K562 (cell line): ENCODE data around the gene FSCN2. TPM values are rescaled to one million over a fixed set of nuclear protein-coding genes. Genes with fewer than 3 reads are reported as not detected.

Experiments
- ATAC-seq: fragments of 200-7000 bp; cut with Tn5 transposase; 3 replicates; pipeline ENCODE4 v1.9.1; 2020; ENCODE audit warnings: moderate library complexity
- BruUV-seq: library from RNA; stranded (reverse); fragments of 400-500 nt; replicated peaks from 2 replicates; lab custom pipeline; 2021; lab: Mats Ljungman, UMichigan
- CTCF ChIA-PET: fragments of 300-600 bp; formaldehyde crosslinking; extraction: SDS; loops from one replicate; lab custom pipeline; 2021; ENCODE audit warnings: low intra/inter-chr PET ratio; lab: Yijun Ruan, JAX
- POLR2A ChIA-PET: fragments of 300-600, 350-650 bp; sonication (Branson Sonifier 250); formaldehyde crosslinking; extraction: SDS; loops from one replicate; lab custom pipeline; 2021; ENCODE audit warnings: antibody characterized with exemption, inconsistent platforms; lab: Yijun Ruan, JAX
- DNase-seq, 4 experiments: peaks; one replicate each; pipeline versions ENCODE4 v3.0.0 to v3.0.0-alpha.2; 2011 to 2018; ENCODE audit warnings: low spot score in 3 of 4, mixed read lengths in 3 of 4; ENCODE audit errors: extremely low read depth in 1 of 4
- FAIRE-seq: peaks from 2 replicates; lab custom pipeline; 2011; peaks lifted over from hg19 to GRCh38; lab: Jason Lieb, UNC
- H2AFZ ChIP-seq: 2 replicates; pipeline ENCODE4 v1.6.0; 2011; ENCODE audit warnings: low read depth, low read length, control low read depth, inconsistent platforms
- H3K27ac ChIP-seq: fragments of 200-600 bp; 3 replicates; pipeline ENCODE4 v1.8.0; 2011; ENCODE audit warnings: low read depth, mild to moderate bottlenecking, control low read depth, inconsistent platforms, low read length, moderate library complexity, mixed read lengths; ENCODE audit errors: extremely low read depth
- H3K27me3 ChIP-seq, 2 experiments: fragments of 300-600 bp in 1 of 2; 2 replicates in 1 of 2; 3 replicates in 1 of 2; pipeline versions ENCODE4 v1.6.0 to v1.8.0; 2011; ENCODE audit warnings: inconsistent platforms in 2 of 2, low read length in 2 of 2, mild to moderate bottlenecking in 1 of 2, mixed read lengths in 1 of 2, moderate library complexity in 1 of 2; ENCODE audit not compliant: control insufficient read depth in 2 of 2, insufficient read depth in 2 of 2
- H3K36me3 ChIP-seq: fragments of 300-600 bp; 3 replicates; pipeline ENCODE4 v1.8.0; 2011; ENCODE audit warnings: mild to moderate bottlenecking, low read length, inconsistent platforms; ENCODE audit not compliant: control insufficient read depth, insufficient read depth
- H3K4me1 ChIP-seq, 2 experiments: fragments of 200-600 bp in 1 of 2; replicated peaks in 1 of 2; 2 replicates in 1 of 2; 3 replicates in 1 of 2; pipeline versions ENCODE4 v1.5.1 to v1.8.0; 2011; ENCODE audit warnings: inconsistent platforms in 2 of 2, low read length in 2 of 2, mild to moderate bottlenecking in 1 of 2, mixed read lengths in 1 of 2, moderate library complexity in 1 of 2; ENCODE audit not compliant: control insufficient read depth in 2 of 2, insufficient read depth in 2 of 2
- H3K4me2 ChIP-seq: 2 replicates; pipeline ENCODE4 v1.6.1; 2011; ENCODE audit warnings: low read length, control low read depth, inconsistent platforms, mixed read lengths; ENCODE audit not compliant: insufficient read depth
- H3K4me3 ChIP-seq: fragments of 200-600 bp; sonication (generic), shearing (Covaris generic); 2 replicates; pipeline ENCODE4 v1.5.1; 2016; ENCODE audit warnings: control low read depth, inconsistent platforms
- H3K79me2 ChIP-seq: fragments of 200-600 bp; 3 replicates; pipeline ENCODE4 v1.8.0; 2011; ENCODE audit warnings: low read length, inconsistent platforms; ENCODE audit not compliant: control insufficient read depth, insufficient read depth
- H3K9ac ChIP-seq, 2 experiments: 2 replicates each; pipeline versions ENCODE4 v1.6.0 to v1.6.1; 2011; ENCODE audit warnings: low read depth in 2 of 2, low read length in 2 of 2, control low read depth in 1 of 2, inconsistent platforms in 1 of 2, mild to moderate bottlenecking in 1 of 2, mixed read lengths in 1 of 2; ENCODE audit not compliant: insufficient read depth in 1 of 2
- H3K9me1 ChIP-seq: one replicate; pipeline ENCODE4 v1.6.0; 2011; ENCODE audit warnings: inconsistent platforms, mild to moderate bottlenecking, low read length, moderate library complexity; ENCODE audit not compliant: control insufficient read depth, insufficient read depth
- H3K9me3 ChIP-seq: replicated peaks from 2 replicates; pipeline ENCODE4 v1.5.1; 2011; ENCODE audit warnings: low read depth, low read length, inconsistent platforms; ENCODE audit not compliant: control insufficient read depth, insufficient read depth
- H4K20me1 ChIP-seq: replicated peaks from 2 replicates; pipeline ENCODE4 v1.6.1; 2011; ENCODE audit warnings: low read length, inconsistent platforms, mixed read lengths; ENCODE audit not compliant: control insufficient read depth, insufficient read depth
- CHCHD3 ChIP-seq: fragments of 250-450 bp; sonication (Bioruptor Pico); IDR thresholded peaks from 2 replicates; pipeline ENCODE4 v2.1.2; 2022; ENCODE audit warnings: mild to moderate bottlenecking
- ELF1 ChIP-seq: fragments of 200-800 bp; sonication (Bioruptor generic); IDR thresholded peaks from 2 replicates; pipeline ENCODE4 v1.6.1; 2016; ENCODE audit warnings: missing genetic modification characterization, missing compliant biosample characterization
- EP400 ChIP-seq: fragments of 450-650 bp; IDR thresholded peaks from 2 replicates; pipeline ENCODE4 v1.6.1; 2017; ENCODE audit warnings: antibody characterized with exemption, mild to moderate bottlenecking, moderate library complexity
- MTA2 ChIP-seq: fragments of 450-650 bp; IDR thresholded peaks from 2 replicates; pipeline ENCODE4 v1.6.1; 2016; ENCODE audit warnings: low read depth
- NFIC ChIP-seq: fragments of 450-650 bp; IDR thresholded peaks from 2 replicates; pipeline ENCODE4 v1.6.1; 2017; ENCODE audit warnings: mild to moderate bottlenecking, inconsistent platforms
- NFYB ChIP-seq: IDR thresholded peaks from 2 replicates; pipeline ENCODE4 v1.6.1; 2011; ENCODE audit warnings: mild to moderate bottlenecking, moderate library complexity; ENCODE audit not compliant: insufficient read length; ENCODE audit errors: extremely low read depth
- RBFOX2 ChIP-seq: fragments of 200-400 bp; formaldehyde crosslinking; IDR thresholded peaks from 2 replicates; pipeline ENCODE4 v1.6.1; 2017; ENCODE audit warnings: low read depth, mild to moderate bottlenecking, low read length, moderate library complexity
- RFX1 ChIP-seq: fragments of 450-650 bp; IDR thresholded peaks from 2 replicates; pipeline ENCODE4 v1.6.1; 2016; ENCODE audit warnings: mild to moderate bottlenecking, moderate library complexity
- SMAD3 ChIP-seq: fragments of 450-650 bp; formaldehyde crosslinking; conservative IDR thresholded peaks from 2 replicates; pipeline ENCODE4 v1.4.0; 2020; ENCODE audit warnings: mild to moderate bottlenecking
- ZNF316 ChIP-seq: fragments of 450-650 bp; IDR thresholded peaks from 2 replicates; pipeline ENCODE4 v1.6.1; 2016
- ZNF507 ChIP-seq: conservative IDR thresholded peaks from 2 replicates; pipeline ENCODE4 v1.6.1; 2017; ENCODE audit warnings: missing genetic modification characterization, missing compliant biosample characterization
- ZNF644 ChIP-seq: fragments of 200-800 bp; sonication (Bioruptor generic); IDR thresholded peaks from 2 replicates; pipeline ENCODE4 v1.6.1; 2016; ENCODE audit warnings: low read depth, missing genetic modification characterization, missing compliant biosample characterization
- WGBS: fragments of 100-300 bp; shearing (Covaris generic); methylation state at CpG from one replicate; pipeline ENCODE4 v1.1.6; 2016; ENCODE audit warnings: low coverage, mixed read lengths; ENCODE audit not compliant: insufficient coverage; ENCODE audit errors: missing lambda C conversion rate; 5-methylcytosine and 5-hydroxymethylcytosine counted together
- in situ Hi-C: fragments of 300-500 bp; cut with MboI; formaldehyde crosslinking; loops from 4 replicates; pipeline ENCODE4 v1.15.0; 2018; ENCODE audit warnings: inconsistent platforms, mixed read lengths
- intact Hi-C: fragments of 100-400 bp; cut with micrococcal nuclease; formaldehyde crosslinking; loops from 2 replicates; pipeline ENCODE4 v1.14.2; 2022
- polyA plus RNA-seq, 8 experiments: library from polyadenylated mRNA; depleted of rRNA in 4 of 8; stranded (reverse) in 5 of 8; unstranded in 3 of 8; fragments of >200 nt; fragmentation: Nextera tagmentation in 2 of 8; fragmentation: Illumina TruSeq in 1 of 8; extraction: Ambion mirVana in 2 of 8; extraction: Trizol in 1 of 8; gene quantifications; 2 replicates each; pipeline versions ENCODE4 v1.2.1 to v1.2.3, GENCODE V29; 2011 to 2014; ENCODE audit warnings: inconsistent platforms in 1 of 8, missing spikeins in 1 of 8
- total RNA-seq, 7 experiments: library from RNA; depleted of rRNA in 6 of 7; stranded (reverse); fragments of >200 nt in 6 of 7; fragmentation: Illumina TruSeq in 2 of 7; extraction: Trizol in 2 of 7; gene quantifications; 2 replicates each; pipeline versions ENCODE4 v1.2.1 to v1.2.3, GENCODE V29; 2011 to 2021; ENCODE audit warnings: low replicate concordance in 1 of 7
- TF ChIP-seq, protein P1 (sequence below): sonication (generic); formaldehyde crosslinking; IDR thresholded peaks from 2 replicates; pipeline ENCODE4 v1.9.0; 2022; ENCODE audit warnings: mild to moderate bottlenecking, missing genetic modification reagents
- TF ChIP-seq, protein P2 (sequence below): fragments of 450-650 bp; conservative IDR thresholded peaks from 2 replicates; pipeline ENCODE4 v1.6.1; 2016; ENCODE audit warnings: missing genetic modification characterization, low read depth, mild to moderate bottlenecking, missing compliant biosample characterization, moderate library complexity

Gene FSCN2
- total and polyA plus RNA-seq, 9 of the 15 experiments (the other 6 are each of a cell fraction or from before 2014, with no cell fraction given) = 0.08 TPM; not detected in 8

DNA sequence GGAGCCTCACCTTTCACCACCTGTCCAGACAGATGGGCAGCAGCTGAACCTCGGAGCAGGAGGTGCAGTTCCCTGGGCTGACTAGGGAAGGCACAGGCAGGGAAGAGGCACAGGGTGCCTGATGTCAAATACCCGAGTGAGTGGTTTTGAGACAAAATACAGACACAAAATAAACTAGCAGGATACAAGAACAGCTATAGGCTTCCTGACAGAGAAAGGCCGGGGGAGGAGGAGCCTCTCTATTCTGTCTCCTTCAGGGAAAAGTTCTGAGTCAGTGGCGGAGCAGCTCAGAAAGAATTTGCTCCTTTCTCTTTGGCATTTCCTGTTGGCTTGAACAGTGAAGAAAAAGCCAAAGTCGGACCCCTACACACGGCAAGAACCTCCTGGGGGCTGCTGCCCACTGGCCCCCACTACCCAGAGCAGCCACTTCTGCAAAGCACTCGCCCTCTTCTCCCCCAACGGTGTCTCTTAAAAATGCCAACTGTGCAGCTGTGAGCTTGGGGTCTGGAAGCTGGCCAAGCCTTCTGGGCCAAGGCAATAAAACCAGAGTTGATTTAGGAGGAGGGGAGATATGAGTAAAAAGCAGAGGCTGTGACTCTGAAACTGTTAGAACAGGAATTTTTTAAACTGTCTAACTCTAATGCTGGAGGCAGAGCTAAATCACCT, 38.4 kb downstream of the FSCN2 start:
- TF ChIP-seq NFIC (0 out of 2 replicates have a peak, but pooled peaks have one; percentile 10), NFYB (no peak), ZNF644 (tag) (no peak)
- Histone ChIP-seq H4K20me1 (peaks cover 5% of the 10 kb centered on the region; the same call in 1 of the 2 replicates), H3K4me2 (no peak overlapping the region), H3K27ac (no peak overlapping the region), H3K4me1 (peaks cover 0 to 3% of the 10 kb centered on the region in 2 experiments; a peak in 1 of 5 replicates), H3K9me1 (no peaks in the 10 kb centered on the region), H2AFZ (no peak overlapping the region), H3K79me2 (no peaks in the 10 kb centered on the region), H3K36me3 (peaks cover 98% of the 10 kb centered on the region), H3K4me3 (no peak overlapping the region), H3K9ac (no peak overlapping the region), H3K9me3 (no peaks in the 10 kb centered on the region), H3K27me3 (no peaks in the 10 kb centered on the region)
- POLR2A ChIA-PET = interaction anchor here (0.7 to 1.7 kb wide), 7 partner anchors 11 to 101 kb away, joined by 3 to 5 read pairs (median 4); partner anchors contain the start of gene FAAP100
- WGBS = 89% methylated on average over 8 of the region's 8 CpGs
- in situ Hi-C loops = no loop called here
- ATAC-seq = no peak
- intact Hi-C loops = no loop called here
- FAIRE-seq = no peak
- CTCF ChIA-PET = no interaction called here
- no TSS peak for BruUV-seq
- DNase-seq = no peak

DNA sequence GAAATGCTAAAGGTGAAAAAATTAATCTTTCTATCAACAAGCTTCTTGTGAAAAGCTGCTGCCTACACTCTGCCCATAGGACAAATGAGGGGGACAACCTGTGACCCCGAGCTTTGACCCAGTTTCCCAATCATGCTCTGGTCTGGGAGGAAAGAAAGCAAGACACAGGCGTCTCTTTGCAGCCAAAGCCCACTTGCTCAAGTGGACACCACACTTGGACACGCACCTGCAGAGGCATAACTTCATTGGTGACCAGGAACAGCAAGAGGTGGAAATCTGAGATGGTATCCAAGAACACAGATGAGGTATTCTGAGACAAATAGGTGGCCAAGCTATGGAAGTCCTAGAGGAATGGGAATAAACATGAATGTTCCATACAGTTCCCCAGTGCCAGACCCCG, 39.0 kb downstream of the FSCN2 start:
- ChIA-PET CTCF (no interaction called here), POLR2A (interaction anchor here (1.1 to 3.7 kb wide), 5 partner anchors 9 to 21 kb away, joined by 3 to 16 read pairs (median 5); partner anchors contain the start of gene FAAP100)
- no peak overlapping the region for H3K4me3 ChIP-seq
- DNase-seq (no peak), FAIRE-seq (no peak), ATAC-seq (no peak)
- H3K9me3 ChIP-seq = no peaks in the 10 kb centered on the region
- no TSS peak for BruUV-seq
- intact Hi-C loops = no loop called here
- peaks cover 95% of the 10 kb centered on the region for H3K36me3 ChIP-seq
- no peak overlapping the region for H3K27ac ChIP-seq
- H2AFZ ChIP-seq = no peak overlapping the region
- H3K79me2 ChIP-seq = no peaks in the 10 kb centered on the region
- in situ Hi-C loops = no loop called here
- H3K27me3 ChIP-seq = no peaks in the 10 kb centered on the region
- H3K4me2 ChIP-seq = no peak overlapping the region
- H4K20me1 ChIP-seq = peaks cover 5% of the 10 kb centered on the region; the same call in 1 of the 2 replicates
- no peak overlapping the region for H3K9ac ChIP-seq
- 100% methylated on average over 4 of the region's 4 CpGs for WGBS
- H3K4me1 ChIP-seq = peaks cover 0 to 3% of the 10 kb centered on the region in 2 experiments; a peak in 1 of 5 replicates
- no peaks in the 10 kb centered on the region for H3K9me1 ChIP-seq
- TF ChIP-seq ZNF507 (no peak), MTA2 (no peak), SMAD3 (CRISPR knock-in tag) (no peak), EP400 (no peak), RFX1 (no peak), ZNF316 (no peak), RBFOX2 (no peak), ELF1 (tag) (no peak), CHCHD3 (CRISPR knock-in tag) (no peak)
- TF ChIP-seq, protein P1, sequence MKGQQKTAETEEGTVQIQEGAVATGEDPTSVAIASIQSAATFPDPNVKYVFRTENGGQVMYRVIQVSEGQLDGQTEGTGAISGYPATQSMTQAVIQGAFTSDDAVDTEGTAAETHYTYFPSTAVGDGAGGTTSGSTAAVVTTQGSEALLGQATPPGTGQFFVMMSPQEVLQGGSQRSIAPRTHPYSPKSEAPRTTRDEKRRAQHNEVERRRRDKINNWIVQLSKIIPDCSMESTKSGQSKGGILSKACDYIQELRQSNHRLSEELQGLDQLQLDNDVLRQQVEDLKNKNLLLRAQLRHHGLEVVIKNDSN (CRISPR knock-in tag) = no peak
- TF ChIP-seq, protein P2, sequence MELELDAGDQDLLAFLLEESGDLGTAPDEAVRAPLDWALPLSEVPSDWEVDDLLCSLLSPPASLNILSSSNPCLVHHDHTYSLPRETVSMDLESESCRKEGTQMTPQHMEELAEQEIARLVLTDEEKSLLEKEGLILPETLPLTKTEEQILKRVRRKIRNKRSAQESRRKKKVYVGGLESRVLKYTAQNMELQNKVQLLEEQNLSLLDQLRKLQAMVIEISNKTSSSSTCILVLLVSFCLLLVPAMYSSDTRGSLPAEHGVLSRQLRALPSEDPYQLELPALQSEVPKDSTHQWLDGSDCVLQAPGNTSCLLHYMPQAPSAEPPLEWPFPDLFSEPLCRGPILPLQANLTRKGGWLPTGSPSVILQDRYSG (tag) = no peak
